Fibroblast of lung (primary cell): ENCODE measurements around the gene NCOA1. TPM values are rescaled to one million over a fixed set of nuclear protein-coding genes. Genes with fewer than 3 reads are reported as not detected.

ENCODE experiments used
- DNase-seq, 2 donors: peaks; one replicate each; pipeline versions ENCODE4 v3.0.0 to v3.0.0-alpha.2; 2010; ENCODE audit warnings: low read depth in 2 of 2
- H2AFZ ChIP-seq: 2 replicates; pipeline ENCODE4 v1.5.1; 2012; ENCODE audit warnings: low read length, control low read depth, inconsistent platforms
- H3K27ac ChIP-seq: 2 replicates; pipeline ENCODE4 v1.5.1; 2011; ENCODE audit warnings: low read length, control low read depth; ENCODE audit not compliant: insufficient read depth
- H3K27me3 ChIP-seq: 2 replicates; pipeline ENCODE4 v1.5.1; 2011; ENCODE audit warnings: mild to moderate bottlenecking, low read length; ENCODE audit not compliant: control insufficient read depth, insufficient read depth
- H3K36me3 ChIP-seq: 2 replicates; pipeline ENCODE4 v1.5.1; 2011; ENCODE audit warnings: low read length; ENCODE audit not compliant: control insufficient read depth, insufficient read depth
- H3K4me1 ChIP-seq: 2 replicates; pipeline ENCODE4 v1.5.1; 2011; ENCODE audit warnings: low read length; ENCODE audit not compliant: control insufficient read depth, insufficient read depth; ENCODE audit errors: extremely low read depth
- H3K4me2 ChIP-seq: 2 replicates; pipeline ENCODE4 v1.5.1; 2011; ENCODE audit warnings: low read length, control low read depth; ENCODE audit not compliant: insufficient read depth; ENCODE audit errors: extremely low read depth
- H3K4me3 ChIP-seq, 4 experiments: fragments of 200-600 bp in 1 of 4; sonication (generic) in 1 of 4; replicated peaks in 1 of 4; 2 replicates each; pipeline ENCODE4 v1.5.1; 2011 to 2016; ENCODE audit warnings: low read length in 4 of 4, low read depth in 3 of 4, mild to moderate bottlenecking in 3 of 4, control low read depth in 2 of 4, inconsistent platforms in 1 of 4, mixed read lengths in 1 of 4; ENCODE audit not compliant: insufficient read depth in 1 of 4; ENCODE audit errors: control extremely low read depth in 1 of 4
- H3K79me2 ChIP-seq: 2 replicates; pipeline ENCODE4 v1.5.1; 2012; ENCODE audit warnings: mild to moderate bottlenecking, low read length, inconsistent platforms; ENCODE audit not compliant: control insufficient read depth, insufficient read depth
- H3K9ac ChIP-seq: 2 replicates; pipeline ENCODE4 v1.5.1; 2011; ENCODE audit warnings: mild to moderate bottlenecking, low read length, control low read depth; ENCODE audit not compliant: insufficient read depth
- H3K9me3 ChIP-seq: 2 replicates; pipeline ENCODE4 v1.5.1; 2012; ENCODE audit warnings: low read depth, low read length; ENCODE audit not compliant: control insufficient read depth, insufficient read depth
- H4K20me1 ChIP-seq: 2 replicates; pipeline ENCODE4 v1.5.1; 2011; ENCODE audit warnings: low read length; ENCODE audit not compliant: control insufficient read depth, insufficient read depth; ENCODE audit errors: extremely low read depth
- CTCF ChIP-seq, 2 donors: IDR thresholded peaks in 1 of 2; conservative IDR thresholded peaks in 1 of 2; 1 replicate in 1 of 2; 2 replicates in 1 of 2; pipeline ENCODE4 v1.5.1; 2011 to 2012; ENCODE audit warnings: low read length in 2 of 2, control low read depth in 1 of 2, inconsistent platforms in 1 of 2, low read depth in 1 of 2, mild to moderate bottlenecking in 1 of 2
- EZH2 ChIP-seq: IDR thresholded peaks from 2 replicates; pipeline ENCODE4 v1.5.1; 2012; ENCODE audit warnings: low read length, control low read depth, mild to moderate bottlenecking; ENCODE audit errors: missing control alignments
- polyA plus RNA-seq, 2 donors: library from polyadenylated mRNA; depleted of rRNA in 1 of 2; stranded (reverse) in 1 of 2; unstranded in 1 of 2; fragments of >200 nt; gene quantifications; 2 replicates each; pipeline ENCODE4 v1.2.1, GENCODE V29; 2011 to 2012; ENCODE audit warnings: missing spikeins in 1 of 2
- total RNA-seq: library from RNA; depleted of rRNA; stranded (reverse); fragments of >200 nt; gene quantifications from 2 replicates; pipeline ENCODE4 v1.2.1, GENCODE V29; 2014

Gene NCOA1
- total and polyA plus RNA-seq, 2 donors (not counting 1 experiment from before 2014, with no cell fraction given) = 15.5 to 19.8 TPM

- Histone ChIP-seq H3K79me2 (no peaks in the 10 kb centered on the region), H3K27ac (no peak overlapping the region), H3K36me3 (no peaks in the 10 kb centered on the region), H3K9me3 (no peaks in the 10 kb centered on the region), H3K4me1 (no peaks in the 10 kb centered on the region), H3K9ac (no peak overlapping the region), H3K4me3 (no peak overlapping the region), H3K27me3 (no peaks in the 10 kb centered on the region), H4K20me1 (no peaks in the 10 kb centered on the region), H3K4me2 (no peak overlapping the region), H2AFZ (no peak overlapping the region)
- DNase-seq = no peak
- TF ChIP-seq EZH2 (no peak), CTCF (conservative IDR thresholded peaks at IDR 0.05 in 1 of 2, IDR thresholded peaks at IDR 0.05 in 1 of 2; ENCODE audit: low read depth in 1 of 2, low read length in 2 of 2) (no peak)
Measured at GRCh38 chr2:24625728-24626127, 134.7 kb downstream of the NCOA1 start.

- Histone ChIP-seq H3K9ac (no peak overlapping the region), H3K4me1 (no peaks in the 10 kb centered on the region), H3K79me2 (no peaks in the 10 kb centered on the region), H3K4me3 (no peak overlapping the region), H4K20me1 (no peaks in the 10 kb centered on the region), H3K4me2 (no peak overlapping the region), H3K27ac (no peak overlapping the region), H2AFZ (no peak overlapping the region), H3K27me3 (no peaks in the 10 kb centered on the region), H3K9me3 (no peaks in the 10 kb centered on the region), H3K36me3 (no peaks in the 10 kb centered on the region)
- DNase-seq = no peak
- TF ChIP-seq CTCF (conservative IDR thresholded peaks at IDR 0.05 in 1 of 2, IDR thresholded peaks at IDR 0.05 in 1 of 2; ENCODE audit: low read depth in 1 of 2, low read length in 2 of 2) (no peak), EZH2 (no peak)
Measured at GRCh38 chr2:24626131-24626530, 135.1 kb downstream of the NCOA1 start.

DNA sequence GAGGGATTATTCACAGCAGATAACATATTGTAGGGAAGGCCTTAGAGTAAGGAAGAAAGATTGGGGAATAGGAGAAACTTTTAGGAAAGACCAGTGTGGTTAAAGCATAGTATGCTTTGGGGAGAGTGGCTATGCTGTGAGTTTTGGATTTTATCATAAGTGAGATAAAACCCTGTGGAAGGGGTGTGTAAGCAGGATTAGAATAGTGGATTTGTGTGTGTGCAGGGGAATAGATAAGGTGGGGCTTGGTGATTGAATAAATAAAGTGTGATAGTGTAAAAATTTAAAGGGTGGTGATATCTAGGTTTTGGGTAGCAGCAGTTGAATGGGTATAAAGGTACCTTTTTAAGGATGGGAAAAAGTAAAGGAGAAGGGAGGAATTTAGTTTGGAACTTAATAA is 137.7 kb downstream of the NCOA1 start:
- no peak for TF ChIP-seq EZH2
- no peak for TF ChIP-seq CTCF (conservative IDR thresholded peaks at IDR 0.05 in 1 of 2, IDR thresholded peaks at IDR 0.05 in 1 of 2; ENCODE audit: low read depth in 1 of 2, low read length in 2 of 2)
- Histone ChIP-seq H4K20me1 (no peaks in the 10 kb centered on the region), H3K27me3 (no peaks in the 10 kb centered on the region), H3K79me2 (no peaks in the 10 kb centered on the region), H3K4me2 (no peak overlapping the region), H3K27ac (no peak overlapping the region), H3K4me3 (no peak overlapping the region), H2AFZ (no peak overlapping the region), H3K4me1 (no peaks in the 10 kb centered on the region), H3K9ac (no peak overlapping the region), H3K36me3 (no peaks in the 10 kb centered on the region), H3K9me3 (no peaks in the 10 kb centered on the region)
- no peak for DNase-seq
